GM21576 (cell line): ENCODE results near the gene F5.

Experiments used
- ATAC-seq: cut with Tn5 transposase; IDR thresholded peaks from one replicate; pipeline ENCODE4 v1.9.1; 2021; ENCODE audit warnings: mild to moderate bottlenecking, moderate library complexity; ENCODE audit not compliant: unreplicated experiment

Gene F5

DNA sequence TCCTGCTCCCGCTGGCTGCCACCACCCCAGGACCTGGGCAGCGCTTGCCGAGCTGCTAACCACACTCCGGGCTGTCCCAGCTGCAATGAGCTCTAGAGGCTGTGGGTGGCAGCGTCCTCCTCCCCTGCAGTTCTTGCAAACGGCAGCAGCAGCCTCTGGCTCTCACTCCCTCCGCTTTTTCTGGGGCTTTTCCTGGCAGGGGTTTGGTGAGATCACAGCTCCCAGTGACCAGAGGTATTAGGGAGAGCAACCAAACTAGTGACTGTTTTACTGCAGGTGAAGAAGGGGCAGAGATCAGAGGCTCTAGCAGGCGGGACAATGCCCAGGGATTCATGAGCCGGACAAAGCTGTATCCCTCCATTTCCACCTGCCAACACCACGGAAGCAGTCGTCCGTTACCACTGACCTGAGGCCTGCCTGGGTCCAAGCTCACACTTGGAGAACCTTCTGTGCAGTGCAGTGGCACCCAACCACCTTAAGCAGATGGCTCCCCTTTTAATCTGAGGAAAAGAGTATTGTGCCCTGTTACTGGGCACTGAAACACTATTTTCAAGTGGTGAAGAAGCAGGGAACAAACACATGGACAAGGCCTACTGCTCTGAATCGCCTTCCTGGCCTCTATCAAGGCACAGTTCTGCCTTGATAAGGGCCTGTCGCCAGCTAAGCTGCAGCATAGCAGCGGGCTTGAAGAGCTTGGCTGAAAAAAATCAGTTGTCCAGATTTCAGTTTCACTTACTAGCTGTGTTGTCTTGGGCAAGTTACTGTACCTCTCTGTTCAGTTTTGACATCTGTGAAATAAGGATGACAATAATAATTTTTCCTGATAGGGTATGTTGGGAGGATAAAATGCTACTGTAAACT, at the start of gene F5:
F5 (minus strand) TSS at position 87 of the 861 bp plus-strand sequence. CDS start 95 bp downstream, outside the sequence.
- ATAC-seq, result peak; percentile 99

DNA sequence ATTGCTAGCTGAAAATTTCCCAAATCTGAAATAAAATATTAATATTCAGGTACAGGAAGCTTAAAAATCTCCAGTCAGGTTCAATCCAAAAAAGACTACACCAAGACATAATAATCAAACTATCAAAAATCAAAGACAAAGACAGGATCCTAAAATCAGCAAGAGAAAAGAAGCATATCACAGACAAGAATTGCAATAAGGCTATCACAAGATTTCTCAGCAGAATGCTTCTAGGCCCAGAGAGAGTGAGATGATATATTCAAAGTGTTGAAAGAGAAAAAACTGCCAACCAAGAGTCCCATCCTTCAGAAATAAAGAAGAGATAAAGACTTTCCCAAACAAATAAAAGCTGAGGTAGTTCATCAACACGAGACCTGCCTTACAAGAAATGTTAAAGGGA, 48.6 kb upstream of the F5 start:
- ATAC-seq, result no peak

DNA sequence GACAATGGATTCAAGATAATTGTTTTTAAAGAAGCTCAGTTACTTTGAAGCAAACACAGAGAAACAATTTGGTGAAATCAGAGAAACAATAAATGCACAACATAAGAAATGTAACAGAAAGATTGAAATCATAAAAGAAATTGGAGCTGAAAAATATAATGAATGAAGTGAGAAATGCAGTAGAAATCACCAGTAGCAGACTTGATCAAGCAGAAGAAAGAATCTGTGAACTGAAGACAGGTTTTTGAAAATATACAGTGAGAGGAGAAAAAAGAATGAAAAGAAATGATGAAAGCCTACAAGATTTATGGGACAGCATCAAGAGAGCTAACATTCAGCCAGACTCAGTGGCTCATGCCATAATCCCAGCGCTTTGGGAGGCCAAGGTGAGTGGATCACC, 47.9 kb upstream of the F5 start:
- ATAC-seq, result no peak

DNA sequence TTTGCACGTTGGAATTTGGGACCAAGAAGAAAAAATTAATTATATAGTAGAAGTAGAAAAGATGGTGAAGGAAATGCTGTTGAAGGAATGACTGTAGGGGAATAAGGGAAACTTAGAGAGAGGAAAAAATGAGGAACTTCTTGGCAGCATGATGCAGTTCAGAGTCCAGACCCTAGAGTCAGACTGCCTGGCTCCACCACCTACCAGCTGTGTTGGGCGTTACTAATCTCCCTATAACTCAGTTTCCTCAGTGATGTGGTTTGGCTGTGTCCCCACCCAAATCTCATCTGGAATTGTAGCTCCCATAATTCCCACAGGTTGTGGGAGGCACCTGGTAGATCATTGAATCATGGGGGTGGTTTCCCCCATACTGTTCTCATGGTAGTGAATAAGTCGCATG, 45.0 kb upstream of the F5 start:
- ATAC-seq, result no peak

DNA sequence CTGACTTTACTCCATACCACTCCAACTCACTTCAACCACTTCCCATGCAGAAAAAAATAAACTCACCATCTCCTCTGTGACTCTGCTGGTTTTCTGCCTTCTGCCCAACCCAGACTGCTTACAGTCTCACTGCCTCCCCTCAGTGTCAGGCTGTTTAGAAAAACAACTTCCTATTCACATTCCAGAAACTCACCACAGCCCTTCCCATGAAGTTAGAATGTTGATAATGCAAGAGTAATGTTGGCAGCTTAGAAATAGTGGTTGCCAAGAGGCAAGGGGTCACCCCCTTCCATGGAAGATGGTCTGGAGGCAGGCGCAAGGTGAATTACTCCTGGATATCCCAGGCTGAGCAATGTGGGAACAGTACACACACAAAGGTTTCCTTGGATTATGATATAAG, 43.7 kb upstream of the F5 start, which contains the start of gene SELP:
SELP (minus strand) TSS at position 119 of the 400 bp plus-strand sequence; CDS start at position 69, 50 bp downstream.
- no peak for ATAC-seq

DNA sequence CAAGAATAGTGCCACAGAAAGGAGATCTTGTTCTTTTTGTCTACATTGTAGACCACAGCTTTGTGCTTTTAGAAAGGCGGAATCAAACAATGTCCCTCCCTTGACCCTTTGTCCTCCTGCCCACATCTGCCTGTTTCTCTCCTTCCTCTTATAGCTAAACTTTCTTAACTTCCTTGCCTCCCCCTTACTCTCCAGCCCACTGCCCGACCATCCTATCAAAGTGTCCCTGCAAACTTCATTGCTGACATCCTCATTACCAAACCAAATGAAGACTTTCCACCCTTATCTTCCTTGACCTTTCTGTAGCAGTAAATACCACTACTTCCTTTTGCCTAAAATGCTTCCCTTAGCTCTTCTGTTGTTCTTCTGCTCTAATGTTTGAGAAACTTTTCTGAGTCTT, 38.6 kb upstream of the F5 start:
- no peak for ATAC-seq

DNA sequence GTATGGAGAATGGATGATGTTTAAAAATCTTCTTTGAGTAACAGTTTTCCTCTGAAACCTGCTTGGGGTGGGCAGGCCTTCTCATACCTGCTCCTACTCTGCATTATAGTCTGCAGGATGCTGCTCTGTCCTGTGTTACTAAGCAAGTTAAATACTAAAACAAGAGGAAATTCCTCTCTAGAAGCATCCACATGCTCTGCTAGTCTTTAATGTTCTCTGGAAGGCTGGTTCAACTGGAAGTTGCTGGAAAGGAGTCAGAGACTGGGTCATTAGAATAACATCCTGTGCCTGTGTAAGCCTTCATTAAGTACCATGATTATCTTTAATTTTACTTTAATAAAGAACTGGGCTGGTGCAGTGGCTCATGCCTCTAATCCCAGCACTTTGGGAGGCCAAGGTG, 37.8 kb upstream of the F5 start:
- no peak for ATAC-seq

DNA sequence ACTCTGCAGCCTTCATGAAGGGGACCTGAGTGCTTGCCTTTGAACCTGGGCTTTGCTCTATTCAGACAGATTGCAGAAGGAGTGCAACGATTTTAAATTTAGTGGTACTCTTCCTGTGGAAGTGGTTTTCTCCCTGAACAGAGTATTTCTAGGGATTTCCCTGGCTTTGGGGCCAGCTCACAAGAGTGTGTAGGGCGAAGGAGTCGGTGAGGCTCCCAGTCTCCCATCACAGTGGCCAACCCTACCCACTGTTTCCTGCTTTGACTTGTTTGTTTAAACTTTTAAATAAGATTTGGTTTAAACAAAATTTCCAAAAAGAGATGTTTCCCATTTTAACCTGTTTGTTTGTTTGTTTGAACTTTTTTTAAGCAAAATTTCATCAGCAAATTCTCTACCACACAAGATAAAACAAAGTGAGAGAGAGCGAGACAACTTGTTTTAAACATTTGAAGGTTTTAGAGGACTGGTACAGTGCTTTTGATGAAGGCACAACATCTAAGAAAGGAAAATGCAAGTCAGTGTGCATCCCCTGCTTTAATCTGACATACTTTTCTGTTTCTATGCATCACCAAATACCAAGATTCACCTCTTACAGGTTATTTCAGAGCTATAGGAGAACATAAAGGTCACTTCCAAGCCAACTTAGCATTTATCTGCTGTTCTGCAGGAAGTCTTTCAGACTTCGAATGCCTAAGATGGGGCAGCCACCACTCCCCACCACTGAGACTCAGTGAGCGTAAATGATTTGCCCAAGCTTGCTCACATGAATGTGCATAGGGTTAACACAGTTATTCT, 37.0 kb upstream of the F5 start:
- ATAC-seq, result no peak

DNA sequence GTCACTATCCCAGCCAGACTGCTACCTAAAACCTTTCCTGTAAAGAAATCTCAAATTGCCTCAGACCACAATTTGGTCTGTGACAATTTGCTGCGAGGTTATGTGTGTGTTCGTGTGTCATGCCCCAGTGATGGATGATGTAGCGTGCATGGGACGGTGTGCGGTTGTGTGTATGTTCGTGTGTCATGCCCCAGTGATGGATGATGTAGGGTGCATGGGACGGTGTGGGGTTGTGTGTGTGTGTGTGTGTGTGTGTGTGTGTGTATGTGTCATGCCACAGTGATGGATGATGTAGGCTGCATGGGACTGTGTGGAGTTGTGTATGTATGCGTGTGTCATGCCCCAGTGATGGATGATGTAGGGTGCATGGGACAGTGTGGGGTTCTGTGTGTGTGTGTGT, 34.3 kb upstream of the F5 start:
- no peak for ATAC-seq

DNA sequence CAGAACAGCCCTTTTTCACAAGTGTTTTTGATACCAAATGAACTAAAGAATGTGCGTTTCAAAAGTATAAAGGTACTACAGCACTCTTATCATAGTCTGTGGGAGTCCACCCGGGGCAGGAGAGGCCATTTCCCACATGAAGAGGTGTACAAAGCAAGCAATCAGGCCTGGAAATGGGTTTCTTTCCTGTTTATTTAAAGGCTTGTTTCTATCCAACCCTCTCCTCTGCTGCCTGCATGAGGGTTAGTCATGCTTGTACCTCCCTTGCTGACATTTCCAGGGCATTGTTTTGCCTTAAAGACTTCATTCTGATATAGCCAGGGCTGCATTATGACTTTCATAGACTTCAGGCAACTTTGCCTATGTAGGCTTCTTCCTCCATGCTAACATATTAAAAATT, 32.1 kb upstream of the F5 start:
- no peak for ATAC-seq

DNA sequence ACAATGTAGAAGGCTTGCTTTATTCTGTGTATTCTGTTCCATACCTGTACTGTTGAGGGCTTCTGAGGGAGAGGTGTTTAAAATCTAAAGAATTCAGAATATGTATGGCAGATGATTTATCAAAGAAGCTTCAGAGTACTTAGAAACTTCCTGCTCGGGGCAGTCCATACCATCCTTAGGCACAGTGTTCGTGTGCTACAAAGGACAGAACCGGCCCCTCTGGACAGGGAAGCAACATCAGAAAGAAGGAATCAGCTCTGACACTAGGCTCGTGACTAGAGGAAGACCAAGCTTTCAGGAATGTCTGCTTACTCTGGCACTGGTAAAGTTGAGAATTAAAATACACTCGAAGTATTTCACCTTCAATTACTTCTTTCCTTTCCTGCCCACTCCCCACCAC, 29.5 kb upstream of the F5 start:
- ATAC-seq, result no peak

DNA sequence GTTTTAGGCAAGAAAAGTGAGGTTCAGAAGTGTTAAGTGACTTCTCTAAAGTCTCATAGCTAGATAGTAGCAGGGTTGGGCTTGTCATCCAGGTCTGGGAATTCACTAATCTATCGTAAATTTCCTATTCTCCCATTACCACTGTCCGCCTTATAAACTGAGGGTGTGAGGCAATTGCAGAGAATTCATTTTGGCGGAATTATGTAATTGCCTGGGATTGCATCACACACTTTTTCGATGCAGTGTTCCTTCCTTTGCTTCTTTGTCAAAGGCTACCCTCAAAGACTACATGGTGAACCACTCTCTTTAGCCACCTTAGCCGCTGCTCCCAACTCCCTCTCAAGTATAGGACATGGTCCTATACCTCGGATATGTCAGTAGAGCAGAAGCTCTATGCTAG, 24.6 kb upstream of the F5 start:
- ATAC-seq, result no peak

DNA sequence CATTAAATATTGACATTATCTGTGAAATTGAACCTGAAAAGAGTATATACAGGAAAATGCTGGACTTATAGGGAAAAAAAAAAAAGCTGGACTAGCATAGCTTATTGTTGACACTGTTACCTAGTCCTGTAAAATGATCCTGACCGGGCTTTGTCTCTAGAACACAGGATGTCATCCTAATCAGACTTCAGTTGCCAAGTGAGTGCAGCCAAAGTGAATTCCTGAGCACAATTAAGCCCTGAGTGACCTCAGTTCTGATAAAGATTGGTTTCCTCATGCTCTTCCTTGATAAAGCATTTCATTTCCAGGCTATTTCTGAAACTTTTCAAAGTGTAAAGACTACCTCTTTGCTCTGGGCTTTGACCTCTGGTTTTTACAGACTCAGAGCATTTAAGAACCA, 23.8 kb upstream of the F5 start:
- no peak for ATAC-seq

DNA sequence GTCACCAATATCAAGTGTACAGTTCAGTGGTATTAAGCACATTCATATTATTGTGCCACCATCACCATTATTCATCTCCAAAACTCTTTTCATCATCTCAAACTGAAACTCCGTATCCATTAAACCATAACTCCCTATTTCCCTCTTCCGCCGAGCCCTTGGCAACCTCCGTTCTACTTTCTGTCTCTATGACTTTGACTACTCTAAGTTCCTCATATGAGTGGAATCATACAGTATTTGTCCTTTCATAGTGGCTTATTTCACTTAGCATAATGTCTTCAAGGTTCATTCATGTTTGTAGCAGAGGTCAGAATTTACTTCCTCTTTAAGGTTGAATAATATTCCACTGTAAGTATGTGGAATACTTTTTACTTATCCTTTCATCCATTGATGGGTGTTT, 21.9 kb upstream of the F5 start:
- ATAC-seq, result no peak

DNA sequence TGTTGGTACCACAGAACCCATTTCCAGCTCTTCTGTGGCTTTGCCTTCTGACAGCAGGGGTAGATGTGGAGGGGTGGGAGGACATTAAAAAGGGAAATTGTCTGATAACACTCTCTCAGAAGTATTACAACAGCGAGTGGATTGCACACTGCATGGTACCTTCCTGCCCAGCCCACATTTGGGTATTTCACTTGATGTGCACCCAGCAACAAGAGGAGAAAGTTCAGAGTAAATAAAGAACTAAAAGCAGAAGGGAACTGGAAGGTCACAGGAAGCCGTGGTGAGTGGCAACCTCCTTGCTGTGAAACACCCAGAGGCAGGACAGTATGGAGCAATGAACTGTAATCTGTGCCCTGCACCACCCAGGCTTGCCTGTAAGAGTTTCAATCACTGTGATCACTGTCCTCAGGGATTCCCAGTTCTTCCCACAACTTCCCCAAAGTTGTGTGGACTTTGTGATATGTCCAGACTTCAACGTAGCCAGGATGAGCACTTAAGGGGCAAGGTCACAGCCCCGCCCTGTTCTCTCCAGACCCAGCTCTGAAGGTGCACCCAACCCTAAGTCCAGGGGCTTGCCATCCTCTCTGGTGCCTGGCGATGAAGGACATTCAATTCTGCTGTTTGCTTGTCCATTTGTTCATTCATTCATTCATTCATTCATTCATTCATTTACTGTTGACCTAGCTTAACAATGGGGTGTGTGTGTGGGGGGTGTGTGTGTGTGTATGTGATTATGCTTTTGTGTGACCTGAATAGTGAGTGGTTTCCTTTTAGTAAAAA, 18.7 kb upstream of the F5 start:
- peak; percentile 53 for ATAC-seq

DNA sequence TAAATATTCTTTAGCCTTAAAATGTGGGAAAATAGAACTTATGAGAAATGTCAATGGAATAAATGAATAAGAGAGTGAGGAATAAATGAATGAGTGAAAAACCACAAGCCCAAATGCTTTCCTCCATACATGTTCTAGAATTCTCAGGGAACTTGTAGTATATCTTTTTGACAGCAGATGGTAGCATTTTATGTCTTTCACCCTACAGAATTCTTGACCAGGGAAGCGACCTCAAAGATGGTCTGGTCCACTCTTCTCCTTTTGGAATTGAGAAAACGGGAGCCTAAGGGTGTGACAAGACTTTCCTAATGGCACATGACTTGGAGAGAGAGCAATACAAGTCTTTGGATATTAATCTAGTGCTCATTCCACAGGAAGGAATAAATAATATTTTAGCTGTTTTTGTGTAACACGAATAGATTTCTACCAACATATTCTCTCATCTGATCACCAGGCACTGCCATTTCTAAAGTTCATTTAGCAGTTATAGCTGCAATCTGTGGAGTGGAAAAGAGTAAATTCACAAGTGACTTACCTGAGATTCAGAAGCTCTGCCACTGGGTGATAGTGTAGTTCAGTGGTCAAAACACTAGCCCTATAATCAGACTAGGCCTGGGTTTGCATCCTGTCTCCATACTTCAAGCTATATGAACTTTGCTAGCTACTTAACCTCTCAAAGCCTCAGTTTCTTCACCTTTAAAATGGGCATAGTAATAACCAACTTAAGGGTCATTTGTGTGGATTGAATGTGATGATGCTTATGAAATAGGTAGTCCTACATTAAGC, 15.0 kb upstream of the F5 start:
- ATAC-seq, result no peak

DNA sequence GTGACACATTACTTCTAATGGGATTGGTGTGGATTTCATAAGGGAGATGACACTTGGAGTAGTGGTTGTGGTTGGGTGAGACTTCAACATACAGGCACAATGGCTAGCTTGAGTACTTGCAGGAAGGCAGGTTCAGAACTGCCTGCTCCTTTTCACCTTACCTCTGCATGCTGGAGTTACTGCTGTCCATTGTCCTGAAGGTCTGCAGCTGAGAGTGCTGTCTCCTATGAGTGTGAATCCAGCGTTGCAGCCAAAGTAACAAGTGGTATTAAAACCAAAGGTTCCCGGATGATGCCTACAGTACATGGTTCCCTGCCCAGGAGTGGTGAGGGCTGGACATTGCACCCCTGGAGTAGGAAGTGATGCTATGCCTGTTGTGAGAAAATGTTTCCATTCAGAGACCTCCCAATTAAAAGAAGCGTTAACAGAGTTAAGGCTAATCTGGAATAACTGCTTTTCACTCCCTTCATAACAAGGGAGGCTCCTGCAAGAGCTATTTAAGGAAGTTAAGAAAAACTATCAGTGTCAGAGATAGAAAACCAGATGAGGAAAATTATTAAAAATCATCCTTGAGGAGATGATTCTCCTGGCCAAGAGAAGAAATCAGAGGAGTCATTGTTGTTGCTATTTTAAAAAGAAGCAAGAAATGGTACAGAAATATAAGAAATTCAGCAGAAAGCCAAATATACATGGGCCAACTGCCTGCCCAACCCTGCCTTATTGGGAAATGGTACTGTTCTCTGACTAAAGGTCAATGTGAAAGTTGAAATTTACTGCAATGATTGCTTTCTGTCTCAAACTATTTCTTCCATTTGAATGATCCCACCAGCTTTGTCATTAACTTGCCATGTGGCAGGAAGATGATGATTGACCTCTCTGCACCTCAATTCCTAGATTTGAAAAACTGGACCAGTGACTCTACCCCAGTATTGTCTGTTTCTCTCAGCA, 9.8 kb upstream of the F5 start:
- peak; percentile 59 for ATAC-seq

DNA sequence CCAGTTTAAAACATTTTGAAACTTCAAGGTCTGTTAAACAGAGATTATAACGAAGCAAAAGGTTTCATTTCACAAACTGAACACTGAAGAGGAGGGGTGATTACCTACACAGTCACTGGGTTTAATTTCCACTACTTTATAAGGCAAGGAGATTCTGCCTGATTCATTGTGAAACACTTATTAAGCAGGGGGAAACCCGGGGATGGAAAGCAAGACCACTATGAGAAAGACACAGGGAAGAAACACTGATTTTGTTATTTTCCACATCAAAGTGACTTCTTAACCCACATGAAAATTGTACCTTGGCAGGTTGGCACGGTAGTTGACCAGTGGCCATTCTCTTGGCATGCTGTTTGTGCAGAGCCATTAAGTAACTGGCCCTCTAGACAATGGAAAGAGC, 8.1 kb upstream of the F5 start:
- peak; percentile 73 for ATAC-seq

DNA sequence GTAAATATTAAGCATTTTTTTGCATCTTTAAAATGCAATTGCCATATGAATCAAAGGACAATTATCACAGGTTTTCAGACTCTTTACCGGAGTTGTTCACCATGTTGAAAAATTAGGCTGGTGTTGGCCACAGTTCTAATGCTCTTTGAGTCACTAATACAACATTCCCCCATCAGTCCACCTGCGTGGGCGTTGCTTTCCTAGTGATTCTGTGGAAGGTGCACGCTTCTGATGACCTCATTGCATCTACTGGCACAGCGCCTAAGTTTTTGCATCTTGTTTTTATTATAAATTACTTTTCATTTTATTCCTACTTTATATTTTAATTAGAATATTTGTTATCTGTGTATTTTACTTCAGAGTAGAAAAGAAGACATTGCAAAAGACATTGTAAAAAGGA, 4.7 kb upstream of the F5 start:
- no peak for ATAC-seq
